Vagina (tissue), 2 donors: ENCODE results near the gene N4BP3.

Experiments
- POLR2A ChIP-seq, 2 donors: fragments of 450-650 bp; IDR thresholded peaks; one replicate each; pipeline ENCODE4 v1.6.1; 2017; ENCODE audit warnings: antibody characterized with exemption in 2 of 2, mild to moderate bottlenecking in 2 of 2, moderate library complexity in 2 of 2
- POLR2AphosphoS5 ChIP-seq, 2 donors: sonication (generic); formaldehyde crosslinking; IDR thresholded peaks; one replicate each; pipeline ENCODE4 v1.9.0; 2017; ENCODE audit warnings: antibody characterized with exemption in 2 of 2, mild to moderate bottlenecking in 2 of 2, low read depth in 1 of 2; ENCODE audit not compliant: insufficient read depth in 1 of 2

GRCh38 chr5:178104492-178104891 is 8.8 kb upstream of the N4BP3 start:
- TF ChIP-seq POLR2A (IDR thresholded peaks at IDR 0.05), result no peak
- TF ChIP-seq POLR2AphosphoS5 (IDR thresholded peaks at IDR 0.05; ENCODE audit: insufficient read depth in 1 of 2, low read depth in 1 of 2), result no peak
